Erythroblast (primary cell): ENCODE data around the gene MRPL51.
A peak's percentile ranks its signal among the peaks of the same experiment; 100 is the strongest.

ENCODE experiments used
- DNase-seq, 2 experiments: peaks; one replicate each; lab custom pipeline; 2025; lab: John Stamatoyannopoulos, UW
- GATA1 ChIP-seq: IDR thresholded peaks from 2 replicates; pipeline ENCODE4 v1.6.1; 2011; ENCODE audit warnings: low read depth, mild to moderate bottlenecking, control low read depth, low read length, moderate library complexity
- POLR2A ChIP-seq: IDR thresholded peaks from 2 replicates; pipeline ENCODE4 v1.6.1; 2011; ENCODE audit warnings: mild to moderate bottlenecking, low read length

Gene MRPL51

GRCh38 chr12:6464531-6464930 lies 28.5 kb downstream of the MRPL51 start:
- DNase-seq: no peak
- TF ChIP-seq GATA1 (no peak), POLR2A (no peak)

DNA sequence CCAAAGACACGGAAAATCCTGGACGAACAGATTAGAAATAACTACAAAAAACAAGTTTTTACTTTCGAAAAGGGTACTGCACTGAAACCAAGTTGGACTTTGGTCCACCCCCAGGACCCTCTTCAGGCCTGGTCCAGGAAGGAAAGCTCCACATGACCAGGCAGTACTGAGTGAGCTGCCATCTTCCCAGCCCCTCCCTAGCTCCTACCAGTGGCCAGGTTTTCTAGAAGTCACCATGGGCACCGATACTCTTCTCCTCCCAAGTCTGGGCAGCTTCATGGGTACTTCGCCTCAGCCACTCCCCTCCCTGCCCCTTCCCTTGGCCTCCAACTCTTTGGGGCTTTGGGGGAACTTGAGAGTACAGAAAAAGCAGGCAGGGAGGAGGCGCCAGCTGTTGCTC lies 29.2 kb downstream of the MRPL51 start:
- TF ChIP-seq GATA1 (no peak), POLR2A (no peak)
- no peak for DNase-seq

GRCh38 chr12:6463216-6463615 lies 29.8 kb downstream of the MRPL51 start:
- DNase-seq: no peak
- TF ChIP-seq GATA1 (no peak), POLR2A (no peak)

GRCh38 chr12:6462234-6462995 lies 30.6 kb downstream of the MRPL51 start:
- TF ChIP-seq POLR2A: no peak
- TF ChIP-seq GATA1: no peak
- DNase-seq: no peak

GRCh38 chr12:6461401-6462233 lies 31.4 kb downstream of the MRPL51 start:
- TF ChIP-seq POLR2A: no peak
- DNase-seq: no peak

DNA sequence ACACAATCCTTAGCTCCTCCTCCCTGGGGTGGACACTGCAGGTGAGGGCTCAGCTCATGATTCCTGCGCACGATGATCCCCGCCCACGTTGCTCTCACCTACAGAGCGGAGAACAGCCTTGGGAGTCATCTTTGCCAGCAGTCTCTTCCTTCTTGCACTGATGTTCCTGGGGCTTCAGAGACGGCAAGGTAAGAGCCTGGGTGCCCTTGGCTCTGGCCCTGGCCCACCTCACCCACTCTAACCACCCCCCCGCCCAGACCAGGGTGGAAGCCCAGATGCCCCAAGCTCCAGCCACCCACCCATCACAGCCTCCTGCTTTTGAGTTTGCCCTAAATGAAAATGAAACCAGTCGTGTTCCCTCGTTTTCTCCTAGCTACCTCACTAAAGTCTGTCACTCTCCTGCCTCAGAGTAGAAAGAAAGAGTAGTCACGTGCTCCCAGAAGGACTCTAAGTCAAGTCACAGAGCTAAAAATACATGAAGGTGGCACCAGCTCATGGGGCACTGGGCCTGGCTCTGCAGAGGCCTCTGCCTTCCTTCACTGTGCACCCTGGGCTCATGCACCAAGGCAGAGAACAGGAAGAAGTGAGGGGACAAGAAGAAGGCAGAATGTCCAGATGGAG lies 32.2 kb downstream of the MRPL51 start:
- TF ChIP-seq GATA1 (no peak), POLR2A (no peak)
- DNase-seq: no peak

- DNase-seq: no peak
- TF ChIP-seq GATA1 (no peak), POLR2A (no peak)
These were observed 34.1 kb downstream of the MRPL51 start for GRCh38 chr12:6459004-6459337.

DNA sequence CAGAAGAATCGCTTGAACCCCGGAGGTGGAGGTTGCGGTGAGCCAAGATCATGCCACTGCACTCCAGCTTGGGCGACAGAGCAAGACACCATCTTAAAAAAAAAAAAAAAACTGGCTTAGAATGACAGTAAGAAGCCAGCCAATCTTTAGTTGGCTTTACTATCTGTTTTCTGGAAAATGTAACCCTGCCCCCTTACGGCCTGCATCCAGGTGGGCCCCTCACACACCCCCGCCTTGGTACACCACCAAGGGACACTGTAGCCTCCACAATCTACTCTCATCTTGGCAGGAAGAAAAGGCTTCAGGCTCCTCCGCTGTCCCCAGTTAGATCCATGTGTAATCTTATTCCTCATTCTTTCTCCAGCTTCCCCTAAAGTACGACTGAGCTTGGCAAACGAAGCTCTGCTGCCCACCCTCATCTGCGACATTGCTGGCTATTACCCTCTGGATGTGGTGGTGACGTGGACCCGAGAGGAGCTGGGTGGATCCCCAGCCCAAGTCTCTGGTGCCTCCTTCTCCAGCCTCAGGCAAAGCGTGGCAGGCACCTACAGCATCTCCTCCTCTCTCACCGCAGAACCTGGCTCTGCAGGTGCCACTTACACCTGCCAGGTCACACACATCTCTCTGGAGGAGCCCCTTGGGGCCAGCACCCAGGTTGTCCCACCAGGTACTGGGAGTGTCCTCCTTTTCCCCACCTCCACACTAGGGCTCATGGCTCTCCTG lies 34.6 kb downstream of the MRPL51 start:
- DNase-seq: no peak
- TF ChIP-seq GATA1 (no peak), POLR2A (peak; percentile 46)

DNA sequence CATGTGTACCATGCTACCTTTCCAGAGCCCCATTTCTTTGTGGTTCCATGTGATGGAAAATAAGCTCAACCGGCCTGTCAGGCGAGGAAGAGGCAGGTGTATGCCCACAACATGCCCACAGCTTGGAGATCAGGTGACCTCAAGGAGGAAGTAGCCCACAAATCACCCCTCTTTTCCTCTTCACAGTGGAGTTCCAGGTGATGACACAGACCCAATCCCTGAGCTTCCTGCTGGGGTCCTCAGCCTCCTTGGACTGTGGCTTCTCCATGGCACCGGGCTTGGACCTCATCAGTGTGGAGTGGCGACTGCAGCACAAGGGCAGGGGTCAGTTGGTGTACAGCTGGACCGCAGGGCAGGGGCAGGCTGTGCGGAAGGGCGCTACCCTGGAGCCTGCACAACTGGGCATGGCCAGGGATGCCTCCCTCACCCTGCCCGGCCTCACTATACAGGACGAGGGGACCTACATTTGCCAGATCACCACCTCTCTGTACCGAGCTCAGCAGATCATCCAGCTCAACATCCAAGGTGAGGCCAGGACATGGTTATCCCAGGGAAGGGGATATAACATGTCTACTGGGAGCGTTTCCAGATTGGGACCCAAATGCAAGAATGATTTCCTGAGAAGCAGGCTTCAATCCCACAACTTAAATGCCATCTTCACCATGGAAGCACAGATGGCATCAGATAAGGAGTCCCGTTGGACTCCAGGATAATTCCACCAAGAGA lies 35.7 kb downstream of the MRPL51 start:
- peak; percentile 12 for TF ChIP-seq POLR2A
- TF ChIP-seq GATA1: no peak
- DNase-seq: no peak

DNA sequence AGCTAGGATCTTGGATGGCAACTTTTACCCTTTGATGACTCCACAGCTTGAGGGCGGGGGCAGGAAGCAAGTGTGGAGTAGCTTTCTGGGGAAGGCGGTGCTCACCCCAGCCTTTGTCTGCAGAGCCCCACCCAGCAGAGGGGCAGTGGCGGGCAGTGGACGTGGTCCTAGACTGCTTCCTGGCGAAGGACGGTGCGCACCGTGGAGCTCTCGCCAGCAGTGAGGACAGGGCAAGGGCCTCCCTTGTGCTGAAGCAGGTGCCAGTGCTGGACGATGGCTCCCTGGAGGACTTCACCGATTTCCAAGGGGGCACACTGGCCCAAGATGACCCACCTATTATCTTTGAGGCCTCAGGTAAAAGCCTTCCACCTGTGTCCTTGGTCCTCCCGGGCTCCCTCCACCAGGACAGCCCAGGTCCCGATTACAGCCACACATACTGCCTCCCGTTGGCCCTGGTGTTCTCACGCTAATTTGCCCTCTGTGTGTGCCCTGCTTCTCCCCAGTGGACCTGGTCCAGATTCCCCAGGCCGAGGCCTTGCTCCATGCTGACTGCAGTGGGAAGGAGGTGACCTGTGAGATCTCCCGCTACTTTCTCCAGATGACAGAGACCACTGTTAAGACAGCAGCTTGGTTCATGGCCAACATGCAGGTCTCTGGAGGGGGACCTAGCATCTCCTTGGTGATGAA lies 40.0 kb downstream of the MRPL51 start:
- peak in 1 of 2 experiments; percentile 46 for DNase-seq
- TF ChIP-seq POLR2A: no peak
- TF ChIP-seq GATA1: no peak

- peak; percentile 25 for TF ChIP-seq POLR2A
- TF ChIP-seq GATA1: no peak
- peak; percentile 62 to 65 for DNase-seq
These were observed 40.7 kb downstream of the MRPL51 start for GRCh38 chr12:6452245-6452943.
